NT2/D1 (cell line): ENCODE data around the gene TRPM2.

Experiments
- DNase-seq: peaks from one replicate; pipeline ENCODE4 v3.0.0-alpha.2; 2011; ENCODE audit warnings: low read depth, low spot score
- H3K27me3 ChIP-seq: 2 replicates; pipeline ENCODE4 v1.6.0; 2011; ENCODE audit warnings: mild to moderate bottlenecking; ENCODE audit not compliant: insufficient read length, insufficient read depth
- H3K36me3 ChIP-seq: 2 replicates; pipeline ENCODE4 v1.6.1; 2011; ENCODE audit warnings: mild to moderate bottlenecking, low read length, mixed read lengths; ENCODE audit not compliant: insufficient read depth, insufficient read length
- H3K4me1 ChIP-seq: 2 replicates; pipeline ENCODE4 v1.5.1; 2011; ENCODE audit not compliant: insufficient read depth, insufficient read length
- H3K4me3 ChIP-seq: 2 replicates; pipeline ENCODE4 v1.5.1; 2011; ENCODE audit warnings: low read depth; ENCODE audit not compliant: insufficient read length
- H3K9ac ChIP-seq: 2 replicates; pipeline ENCODE4 v1.6.0; 2011; ENCODE audit warnings: low read depth; ENCODE audit not compliant: insufficient read length
- H3K9me3 ChIP-seq: 2 replicates; pipeline ENCODE4 v1.5.1; 2011; ENCODE audit warnings: mild to moderate bottlenecking, low read length; ENCODE audit not compliant: insufficient read depth
- SUZ12 ChIP-seq: IDR thresholded peaks from 2 replicates; pipeline ENCODE4 v1.6.1; 2011; ENCODE audit not compliant: insufficient read length, insufficient read depth; ENCODE audit errors: extremely low read depth
- YY1 ChIP-seq: IDR thresholded peaks from 2 replicates; pipeline ENCODE4 v1.6.1; 2011; ENCODE audit not compliant: insufficient read length, insufficient read depth
- ZNF274 ChIP-seq: IDR thresholded peaks from 2 replicates; pipeline ENCODE4 v1.6.1; 2011; ENCODE audit warnings: mild to moderate bottlenecking, low read depth, low read length

Gene TRPM2

GRCh38 chr21:44405948-44406872 lies 52.8 kb downstream of the TRPM2 start:
- Histone ChIP-seq H3K4me3 (no peak overlapping the region), H3K27me3 (no peaks in the 10 kb centered on the region), H3K4me1 (peaks cover 2% of the 10 kb centered on the region), H3K36me3 (no peaks in the 10 kb centered on the region), H3K9me3 (peaks cover 10% of the 10 kb centered on the region), H3K9ac (no peak overlapping the region)
- TF ChIP-seq YY1 (no peak), ZNF274 (no peak), SUZ12 (no peak)
- DNase-seq = no peak

DNA sequence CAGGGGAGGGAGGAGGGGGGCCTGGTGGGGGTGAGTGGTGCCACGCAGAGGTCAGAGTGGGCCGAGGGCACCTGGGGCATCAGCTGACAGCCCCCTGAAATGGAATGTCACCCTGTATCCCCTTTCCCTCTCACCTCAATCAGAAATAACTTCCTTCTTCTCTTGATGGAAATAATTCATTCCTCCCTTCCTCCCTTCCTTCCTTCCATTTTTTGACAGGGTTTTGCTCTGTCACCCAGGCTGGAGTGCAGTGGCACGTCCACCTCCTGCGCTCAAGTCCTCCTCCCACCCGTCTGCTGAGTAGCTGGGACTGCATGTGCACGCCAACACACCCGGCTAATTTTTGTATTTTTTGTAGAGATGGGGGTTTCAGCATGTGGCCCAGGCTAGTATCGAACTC lies 53.5 kb downstream of the TRPM2 start:
- peaks cover 2% of the 10 kb centered on the region for H3K4me1 ChIP-seq
- DNase-seq = no peak
- peaks cover 10% of the 10 kb centered on the region for H3K9me3 ChIP-seq
- H3K27me3 ChIP-seq = no peaks in the 10 kb centered on the region
- H3K9ac ChIP-seq = no peak overlapping the region
- no peaks in the 10 kb centered on the region for H3K36me3 ChIP-seq
- no peak for TF ChIP-seq ZNF274
- TF ChIP-seq YY1 = no peak
- no peak for TF ChIP-seq SUZ12
- no peak overlapping the region for H3K4me3 ChIP-seq

- Histone ChIP-seq H3K9me3 (peaks cover 10% of the 10 kb centered on the region), H3K4me1 (peaks cover 2% of the 10 kb centered on the region), H3K4me3 (no peak overlapping the region), H3K36me3 (no peaks in the 10 kb centered on the region), H3K9ac (no peak overlapping the region), H3K27me3 (no peaks in the 10 kb centered on the region)
- TF ChIP-seq ZNF274 (no peak), YY1 (no peak), SUZ12 (no peak)
- no peak for DNase-seq
These were observed 54.1 kb downstream of the TRPM2 start for GRCh38 chr21:44407493-44407892.

- no peak for TF ChIP-seq SUZ12
- no peak for TF ChIP-seq YY1
- TF ChIP-seq ZNF274 = no peak
- no peak for DNase-seq
- H3K9ac ChIP-seq = no peak overlapping the region
- H3K27me3 ChIP-seq = no peaks in the 10 kb centered on the region
- H3K4me1 ChIP-seq = peaks cover 2% of the 10 kb centered on the region
- peaks cover 9% of the 10 kb centered on the region for H3K9me3 ChIP-seq
- no peaks in the 10 kb centered on the region for H3K36me3 ChIP-seq
- H3K4me3 ChIP-seq = no peak overlapping the region
These were observed 54.8 kb downstream of the TRPM2 start for GRCh38 chr21:44408226-44408625.

DNA sequence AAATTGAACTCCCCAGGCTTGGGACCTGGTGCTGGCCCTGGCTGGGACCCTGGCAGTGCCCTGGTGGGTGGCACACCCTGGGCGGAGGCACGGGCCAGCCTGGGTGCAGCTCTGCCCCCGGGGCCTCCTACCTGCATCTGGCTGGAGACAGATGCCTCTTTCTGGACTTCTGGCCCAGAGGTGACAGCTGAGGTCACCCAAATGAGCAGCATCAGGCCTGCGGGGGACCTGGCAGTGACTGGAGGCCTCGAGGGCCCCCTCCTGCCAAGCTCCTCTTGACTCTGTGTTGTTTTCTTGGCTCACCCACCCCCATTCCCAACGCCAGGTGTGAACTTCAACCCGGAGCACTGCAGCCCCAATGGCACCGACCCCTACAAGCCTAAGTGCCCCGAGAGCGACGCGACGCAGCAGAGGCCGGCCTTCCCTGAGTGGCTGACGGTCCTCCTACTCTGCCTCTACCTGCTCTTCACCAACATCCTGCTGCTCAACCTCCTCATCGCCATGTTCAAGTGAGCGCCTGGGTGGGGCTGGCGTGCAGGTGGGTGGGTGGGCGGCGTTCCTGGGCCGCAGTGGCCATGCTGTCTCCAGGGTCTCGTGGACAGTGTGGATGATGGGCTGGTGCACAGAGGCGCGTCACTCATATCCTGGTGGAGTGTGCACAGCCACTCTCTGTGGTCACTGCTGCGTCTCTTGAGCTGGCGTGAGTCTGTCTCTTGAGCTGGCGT lies 60.3 kb downstream of the TRPM2 start:
- no peaks in the 10 kb centered on the region for H3K36me3 ChIP-seq
- H3K4me3 ChIP-seq = no peak overlapping the region
- H3K9me3 ChIP-seq = peaks cover 6% of the 10 kb centered on the region; the same call in 1 of the 2 replicates
- H3K27me3 ChIP-seq = peaks cover 6% of the 10 kb centered on the region
- peak overlapping the region; percentile 5 for H3K9ac ChIP-seq
- DNase-seq = no peak
- no peak for TF ChIP-seq ZNF274
- peaks cover 9% of the 10 kb centered on the region for H3K4me1 ChIP-seq

DNA sequence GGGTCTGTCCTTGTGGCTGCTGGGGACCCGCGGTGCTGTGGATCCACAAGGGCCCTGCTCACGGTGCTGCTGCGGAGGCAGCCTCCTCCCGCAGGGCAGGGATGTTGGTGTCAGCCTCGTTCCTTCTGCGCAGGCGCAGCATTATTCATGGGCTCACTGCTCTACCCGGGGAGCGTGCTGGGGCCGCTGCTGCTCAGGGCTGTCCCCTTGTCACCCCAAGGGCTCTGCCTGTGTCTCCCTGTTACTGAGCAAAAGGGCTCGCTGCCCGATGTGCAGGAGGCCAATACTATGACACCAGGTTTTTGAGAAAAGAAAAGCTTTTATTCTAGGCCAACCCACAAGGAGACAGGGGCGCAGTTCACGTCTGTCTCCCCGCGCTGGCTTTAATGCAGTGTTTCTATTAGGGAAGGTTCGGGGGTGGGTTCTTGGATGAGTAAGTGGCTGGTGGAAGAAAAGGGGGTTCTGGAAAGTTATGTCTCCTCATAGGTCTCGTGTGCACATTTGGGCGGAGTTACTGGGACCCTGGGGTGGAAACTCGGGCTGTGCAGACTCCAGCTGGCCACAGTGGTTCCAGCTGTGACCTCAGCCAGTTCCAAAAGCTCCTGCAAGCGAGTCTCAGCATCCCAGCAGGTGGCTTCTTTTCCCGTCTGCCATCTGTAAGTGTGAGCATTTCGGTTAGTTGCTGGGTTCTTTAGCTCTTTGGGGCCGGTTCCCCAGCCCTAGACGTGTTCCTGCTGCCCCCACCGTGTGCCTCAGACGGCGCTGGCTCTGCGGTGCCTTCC lies 61.1 kb downstream of the TRPM2 start:
- no peak for DNase-seq
- H3K4me1 ChIP-seq = peaks cover 12% of the 10 kb centered on the region
- H3K4me3 ChIP-seq = no peak overlapping the region
- TF ChIP-seq SUZ12 (no peak), YY1 (no peak), ZNF274 (no peak)
- H3K9ac ChIP-seq = peak overlapping the region; percentile 5
- H3K9me3 ChIP-seq = peaks cover 12% of the 10 kb centered on the region; the same call in 1 of the 2 replicates
- H3K36me3 ChIP-seq = no peaks in the 10 kb centered on the region
- H3K27me3 ChIP-seq = peaks cover 6% of the 10 kb centered on the region
